8988T (cell line): ENCODE measurements around the gene TMEM30A.

Source experiments
- DNase-seq: peaks from one replicate; pipeline ENCODE4 v3.0.0; 2011

Gene TMEM30A

DNA sequence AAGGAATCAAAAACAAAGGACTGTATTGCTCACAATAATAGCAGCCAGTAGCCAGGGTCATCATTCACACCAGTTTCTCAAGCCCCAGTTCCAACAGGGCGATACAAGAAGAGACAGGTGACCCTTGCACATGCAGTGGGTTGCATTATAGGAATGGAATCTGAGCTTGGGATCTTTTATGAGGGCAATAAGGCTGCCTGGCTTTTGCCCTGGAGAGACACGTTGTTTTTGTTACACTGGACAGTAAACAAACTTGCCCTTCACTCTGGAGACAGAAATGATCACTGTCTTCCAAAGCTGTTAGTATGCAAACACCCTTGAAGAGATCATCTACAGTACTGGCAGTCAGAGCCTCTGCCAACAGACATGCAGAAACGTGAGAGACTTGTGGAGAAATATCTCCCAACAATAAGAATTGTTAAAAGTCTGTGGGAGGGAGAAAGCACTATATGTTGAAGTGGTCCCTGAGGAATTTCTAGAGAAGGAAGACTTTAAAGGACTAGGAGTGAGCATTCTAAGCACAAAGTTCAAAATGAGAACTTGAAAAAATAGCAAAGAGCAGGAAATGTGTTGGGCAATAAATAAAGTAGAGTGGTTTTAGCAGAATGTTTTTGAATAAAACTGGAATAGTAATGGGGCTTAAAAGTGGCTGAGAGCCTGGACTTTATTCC, 72.5 kb downstream of the TMEM30A start:
- DNase-seq = no peak

DNA sequence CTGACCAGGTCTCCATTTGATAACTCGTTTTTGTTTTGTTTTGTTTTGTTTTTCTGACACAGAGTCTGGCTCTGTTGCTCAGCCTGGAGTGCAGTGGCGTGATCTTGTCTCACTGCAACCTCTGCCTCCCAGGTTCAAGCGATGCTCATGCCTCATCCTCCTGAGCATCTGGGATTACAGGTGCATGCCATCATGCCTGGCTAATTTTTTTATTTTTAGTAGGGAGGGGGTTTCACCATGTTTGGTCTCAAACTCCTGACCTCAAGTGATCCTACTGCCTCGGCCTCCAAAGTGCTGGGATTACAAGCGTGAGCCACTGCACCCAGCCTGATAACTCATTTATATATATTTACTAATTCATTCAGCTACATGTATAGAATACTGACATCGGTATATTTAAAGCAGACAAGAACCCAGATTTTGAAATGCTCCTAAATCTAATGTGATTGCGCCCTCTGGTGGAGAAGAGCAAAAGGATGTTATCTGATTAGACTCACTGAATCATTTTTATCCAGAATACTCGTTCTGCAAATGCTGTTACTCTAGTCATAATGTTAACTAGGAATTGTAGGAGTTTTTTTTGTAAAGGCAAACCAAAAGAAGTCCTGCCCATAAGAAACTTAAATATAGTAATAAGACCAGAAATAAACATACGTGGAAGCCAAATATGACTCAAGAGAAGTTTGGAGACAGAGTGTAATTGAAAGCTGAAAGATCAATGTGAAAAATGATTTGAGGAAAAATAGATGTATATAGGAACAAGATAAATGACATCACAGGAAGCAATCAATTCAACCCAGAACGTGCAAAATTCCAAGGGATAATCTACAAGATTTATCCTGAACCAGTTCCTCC, 73.5 kb downstream of the TMEM30A start:
- no peak for DNase-seq

- DNase-seq = no peak
These were observed 75.3 kb downstream of the TMEM30A start for GRCh38 chr6:75209184-75209723.

- DNase-seq = peak; percentile 59
These were observed 76.1 kb downstream of the TMEM30A start for GRCh38 chr6:75208298-75209183.

DNA sequence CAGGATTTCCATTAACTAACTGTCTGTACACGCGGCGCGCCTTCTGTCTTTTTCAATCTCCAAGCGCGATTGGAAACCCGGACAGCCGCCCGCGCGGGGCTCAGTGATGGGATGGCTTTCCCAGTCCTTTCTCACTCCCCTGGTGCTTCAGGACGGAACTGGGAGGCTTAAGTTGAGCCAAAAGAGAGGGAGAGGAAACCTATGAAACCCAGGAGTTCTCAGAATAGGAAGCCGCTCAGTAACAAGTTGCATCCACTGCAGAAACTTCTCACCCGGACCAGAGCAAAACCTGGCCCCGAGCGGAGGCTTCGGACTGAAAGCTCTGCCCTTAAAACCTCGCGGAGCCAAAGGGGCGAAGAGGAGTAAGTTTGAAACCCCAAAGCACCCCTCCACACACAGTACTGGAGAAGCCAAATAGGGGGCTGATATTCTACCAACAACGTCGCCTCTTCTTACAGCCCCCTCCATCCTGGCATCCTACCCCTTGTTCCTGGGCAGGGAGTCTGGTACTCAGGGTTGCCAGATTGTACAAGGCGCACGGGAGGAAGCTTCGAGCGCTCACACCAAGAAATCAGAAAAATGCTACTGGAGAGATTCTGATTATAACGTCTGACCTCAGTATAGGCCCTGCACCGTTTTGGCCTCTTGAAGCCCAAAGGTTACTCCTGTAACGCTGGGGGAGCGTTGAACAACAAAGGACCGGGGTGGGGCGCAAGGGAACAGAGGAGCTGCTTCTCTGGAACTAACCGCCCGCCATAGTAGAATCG, 77.8 kb downstream of the TMEM30A start:
- no peak for DNase-seq

- DNase-seq = peak; percentile 87
These were observed 78.6 kb downstream of the TMEM30A start, which contains the start of gene COL12A1 for GRCh38 chr6:75205776-75206575. TSS of gene COL12A1 (minus strand) at chr6:75206053. CDS start at chr6:75202792, 3,261 bp downstream.

DNA sequence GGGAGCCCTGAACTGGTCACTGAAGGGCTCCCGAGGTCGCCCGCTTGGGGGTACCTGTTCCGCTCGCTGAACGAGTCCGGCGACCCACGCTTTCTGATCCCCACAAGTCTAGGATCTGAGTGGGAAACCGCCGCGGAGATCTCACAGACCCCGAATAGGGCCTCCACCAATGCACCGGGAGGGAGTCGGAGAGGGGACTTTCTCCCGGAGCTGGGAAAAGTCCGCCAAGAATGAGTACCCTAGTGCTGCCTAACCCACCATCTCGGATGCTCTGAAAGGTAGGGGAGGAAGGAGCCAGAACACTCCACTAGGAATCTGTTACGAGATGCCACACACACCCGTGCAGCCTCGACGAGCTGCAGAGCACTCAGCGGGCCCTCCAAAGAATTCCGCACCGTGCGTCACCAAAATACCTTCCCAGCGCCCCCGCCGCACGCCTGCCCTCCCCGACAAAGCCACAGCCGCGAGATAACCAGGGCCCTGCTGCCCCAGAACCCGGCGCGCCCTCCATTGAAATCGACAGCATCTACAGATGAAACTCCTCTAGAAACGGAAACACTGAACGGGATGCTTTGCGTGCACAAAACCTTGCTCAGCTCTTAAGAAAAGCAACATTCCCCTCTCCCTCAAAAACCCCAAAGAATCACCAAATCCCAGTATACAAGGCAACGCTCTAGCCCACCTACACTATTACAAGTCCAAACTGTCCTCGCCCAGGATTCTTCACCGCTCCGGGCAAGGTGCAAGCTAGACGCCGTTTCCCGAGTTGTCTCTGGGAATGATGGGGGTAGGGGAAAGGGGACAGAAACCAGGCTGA, 79.4 kb downstream of the TMEM30A start:
- peak; percentile 53 for DNase-seq

GRCh38 chr6:75204217-75204958, 80.2 kb downstream of the TMEM30A start:
- DNase-seq = peak; percentile 51

GRCh38 chr6:75203721-75204120, 80.9 kb downstream of the TMEM30A start:
- DNase-seq = no peak
